ENCODE measurements around the gene KCNIP2. TPM values are rescaled to one million over a fixed set of nuclear protein-coding genes. Genes with fewer than 3 reads are reported as not detected.

Gene KCNIP2
- total RNA-seq, 4 donors from 2014 or later, result 6.1 to 63.9 (median 37.2) TPM

- no peak for TF ChIP-seq CTCF (IDR thresholded peaks at IDR 0.05)
- Histone ChIP-seq H3K4me3 (no peak overlapping the region), H3K27me3 (no peaks in the 10 kb centered on the region), H3K27ac (no peak overlapping the region), H3K4me1 (peaks cover 0 to 12% (median 1%) of the 10 kb centered on the region in 4 donors), H3K9me3 (no peaks in the 10 kb centered on the region), H3K36me3 (no peaks in the 10 kb centered on the region)
- 79 to 86% methylated on average over 2 of the region's 2 CpGs for WGBS, 2 donors
- DNase-seq (ENCODE audit: low spot score in 2 of 2), result no peak
Measured at GRCh38 chr10:101824736-101825135, 18.9 kb downstream of the KCNIP2 start.

GRCh38 chr10:101818872-101819633, 24.5 kb downstream of the KCNIP2 start:
- Histone ChIP-seq H3K36me3 (no peaks in the 10 kb centered on the region), H3K9me3 (no peaks in the 10 kb centered on the region), H3K4me3 (peak overlapping the region; percentile 11 to 100 (median 97)), H3K27ac (peak overlapping the region; percentile 93 to 96 (median 95)), H3K27me3 (no peaks in the 10 kb centered on the region), H3K4me1 (peaks cover 0 to 27% (median 18%) of the 10 kb centered on the region in 4 donors)
- no peak for DNase-seq (ENCODE audit: low spot score in 2 of 2)
- 19 to 26% methylated on average over 14 of the region's 14 CpGs for WGBS, 2 donors
- TF ChIP-seq CTCF (IDR thresholded peaks at IDR 0.05), result no peak
- no peak for TF ChIP-seq EP300 (IDR thresholded peaks at IDR 0.05)
- TF ChIP-seq POLR2A (IDR thresholded peaks at IDR 0.05), result no peak

- 0% methylated on average over 42 to 47 of the region's 47 CpGs for WGBS, 2 donors
- Histone ChIP-seq H3K4me1 (peaks cover 0 to 34% (median 24%) of the 10 kb centered on the region in 4 donors), H3K36me3 (no peaks in the 10 kb centered on the region), H3K4me3 (peak within 1 kb of the TSS; percentile 81 to 100 (median 97)), H3K9me3 (no peaks in the 10 kb centered on the region), H3K27ac (peak within 1 kb of the TSS; percentile 93 to 96 (median 95)), H3K27me3 (no peaks in the 10 kb centered on the region)
- DNase-seq (ENCODE audit: low spot score in 2 of 2), result peak; percentile 94
- TF ChIP-seq CTCF (IDR thresholded peaks at IDR 0.05) (peak in 1 of 5 experiments; percentile 66), EP300 (IDR thresholded peaks at IDR 0.05) (peak; percentile 94 to 100), POLR2A (IDR thresholded peaks at IDR 0.05) (peak; percentile 99)
Measured at GRCh38 chr10:101818119-101818871, 25.3 kb downstream of the KCNIP2 start, which contains the start of gene OGA. TSS of gene OGA (minus strand) at chr10:101818444. CDS start at chr10:101818022, 422 bp downstream.

GRCh38 chr10:101817337-101818118, 26.1 kb downstream of the KCNIP2 start:
- TF ChIP-seq POLR2A (IDR thresholded peaks at IDR 0.05) (peak; percentile 19 to 41), EP300 (IDR thresholded peaks at IDR 0.05) (peak in 1 of 2 donors; percentile 78), CTCF (IDR thresholded peaks at IDR 0.05) (no peak)
- peaks cover 0 to 42% (median 29%) of the 10 kb centered on the region in 4 donors for H3K4me1 ChIP-seq
- H3K36me3 ChIP-seq, result peaks cover 0 to under 1% (median 0%) of the 10 kb centered on the region in 3 donors
- H3K4me3 ChIP-seq, result peak overlapping the region; percentile 81 to 100 (median 97)
- DNase-seq (ENCODE audit: low spot score in 2 of 2), result peak; percentile 91
- no peaks in the 10 kb centered on the region for H3K9me3 ChIP-seq
- WGBS, 2 donors, result 0% methylated on average over 32 to 42 of the region's 44 CpGs
- no peaks in the 10 kb centered on the region for H3K27me3 ChIP-seq
- H3K27ac ChIP-seq, result peak overlapping the region; percentile 93 to 96 (median 95)
